HepG2 (cell line): ENCODE measurements around the gene METTL26. TPM values are rescaled to one million over a fixed set of nuclear protein-coding genes. Genes with fewer than 3 reads are reported as not detected.

Experiments used
- ATAC-seq: fragments of 200-7000 bp; cut with Tn5 transposase; 3 replicates; pipeline ENCODE4 v1.9.1; 2020; ENCODE audit warnings: mild to moderate bottlenecking, moderate library complexity
- BruUV-seq: library from RNA; stranded (reverse); fragments of 400-500 nt; replicated peaks from 2 replicates; lab custom pipeline; 2021; lab: Mats Ljungman, UMichigan
- CTCF ChIA-PET: fragments of 300-600 bp; formaldehyde crosslinking; extraction: SDS; loops from one replicate; lab custom pipeline; 2021; ENCODE audit warnings: low total read pairs, inconsistent platforms, low intra/inter-chr PET ratio; lab: Yijun Ruan, JAX
- POLR2A ChIA-PET: fragments of 350-600 bp; sonication (Branson Sonifier 250); formaldehyde crosslinking; loops from one replicate; lab custom pipeline; 2020; ENCODE audit warnings: antibody characterized with exemption, inconsistent platforms; lab: Yijun Ruan, JAX
- DNase-seq: peaks from one replicate; pipeline ENCODE4 v3.0.0-alpha.2; 2015; ENCODE audit warnings: low spot score
- FAIRE-seq: peaks from 3 replicates; lab custom pipeline; 2011; peaks lifted over from hg19 to GRCh38; lab: Jason Lieb, UNC
- H2AFZ ChIP-seq: one replicate; pipeline ENCODE4 v1.6.1; 2011; ENCODE audit warnings: low read length, inconsistent platforms
- H3K27ac ChIP-seq: fragments of 300-600 bp; 3 replicates; pipeline ENCODE4 v1.8.0; 2011; ENCODE audit warnings: mixed run types, mild to moderate bottlenecking, mixed read lengths, low read length, inconsistent platforms; ENCODE audit not compliant: insufficient read depth; ENCODE audit errors: extremely low read length
- H3K27me3 ChIP-seq, 2 experiments: fragments of 200-600 bp in 1 of 2; 2 replicates in 1 of 2; 3 replicates in 1 of 2; pipeline versions ENCODE4 v1.6.0 to v1.8.0; 2011; ENCODE audit warnings: low read length in 2 of 2, mild to moderate bottlenecking in 2 of 2, moderate library complexity in 2 of 2, inconsistent platforms in 1 of 2; ENCODE audit not compliant: insufficient read depth in 2 of 2, control insufficient read depth in 1 of 2
- H3K36me3 ChIP-seq, 2 experiments: fragments of 200-600 bp in 1 of 2; replicated peaks in 1 of 2; 2 replicates in 1 of 2; 3 replicates in 1 of 2; pipeline versions ENCODE4 v1.5.1 to v1.8.0; 2011; ENCODE audit warnings: low read length in 2 of 2, inconsistent platforms in 1 of 2; ENCODE audit not compliant: insufficient read depth in 2 of 2, control insufficient read depth in 1 of 2
- H3K4me1 ChIP-seq: 2 replicates; pipeline ENCODE4 v1.5.1; 2012; ENCODE audit warnings: low read length, inconsistent platforms; ENCODE audit not compliant: insufficient read depth
- H3K4me2 ChIP-seq: 2 replicates; pipeline ENCODE4 v1.6.0; 2011; ENCODE audit warnings: low read depth, low read length, inconsistent platforms
- H3K4me3 ChIP-seq, 3 experiments: fragments of 200-600 bp in 1 of 3; sonication (generic), shearing (Covaris generic) in 1 of 3; replicated peaks in 1 of 3; 2 replicates each; pipeline ENCODE4 v1.5.1; 2011 to 2016; ENCODE audit warnings: low read length in 3 of 3, inconsistent platforms in 2 of 3, low read depth in 2 of 3, mild to moderate bottlenecking in 2 of 3, control low read depth in 1 of 3, mixed read lengths in 1 of 3; ENCODE audit not compliant: insufficient read depth in 1 of 3
- H3K79me2 ChIP-seq: one replicate; pipeline ENCODE4 v1.6.1; 2011; ENCODE audit warnings: low read length, inconsistent platforms; ENCODE audit not compliant: insufficient read depth
- H3K9ac ChIP-seq: 2 replicates; pipeline ENCODE4 v1.6.0; 2011; ENCODE audit warnings: mild to moderate bottlenecking, low read depth, low read length, inconsistent platforms; ENCODE audit not compliant: insufficient read depth
- H3K9me3 ChIP-seq: 2 replicates; pipeline ENCODE4 v1.5.1; 2012; ENCODE audit warnings: mild to moderate bottlenecking, low read length
- H4K20me1 ChIP-seq: 2 replicates; pipeline ENCODE4 v1.6.0; 2011; ENCODE audit warnings: inconsistent platforms, mild to moderate bottlenecking, low read length, moderate library complexity; ENCODE audit not compliant: insufficient read depth
- AGO1 ChIP-seq: fragments of 200-400 bp; formaldehyde crosslinking; IDR thresholded peaks from 2 replicates; pipeline ENCODE4 v1.6.1; 2017; ENCODE audit warnings: mild to moderate bottlenecking, low read depth, low read length, moderate library complexity; ENCODE audit not compliant: poor library complexity, severe bottlenecking
- FLYWCH1 ChIP-seq: sonication (generic); formaldehyde crosslinking; IDR thresholded peaks from 2 replicates; pipeline ENCODE4 v1.8.1; 2023; ENCODE audit warnings: mild to moderate bottlenecking, missing genetic modification reagents
- NFE2 ChIP-seq: sonication (generic); formaldehyde crosslinking; IDR thresholded peaks from 2 replicates; pipeline ENCODE4 v1.4.0; 2020; ENCODE audit warnings: missing genetic modification reagents
- NR2F6 ChIP-seq, 2 experiments: IDR thresholded peaks; 2 replicates each; pipeline ENCODE4 v1.6.1; 2016; ENCODE audit warnings: antibody characterized with exemption in 1 of 2, mild to moderate bottlenecking in 1 of 2
- RCOR2 ChIP-seq: IDR thresholded peaks from 2 replicates; pipeline ENCODE4 v1.6.1; 2016; ENCODE audit warnings: missing biosample characterization, missing genetic modification reagents
- RXRB ChIP-seq: IDR thresholded peaks from 2 replicates; pipeline ENCODE4 v1.6.1; 2016; ENCODE audit warnings: borderline replicate concordance, missing genetic modification reagents, missing compliant biosample characterization
- TEAD2 ChIP-seq: sonication (generic); formaldehyde crosslinking; IDR thresholded peaks from 2 replicates; pipeline ENCODE4 v1.9.0; 2021; ENCODE audit warnings: missing genetic modification reagents
- TRIM24 ChIP-seq: sonication (generic); formaldehyde crosslinking; IDR thresholded peaks from 2 replicates; pipeline ENCODE4 v1.8.0; 2022; ENCODE audit warnings: mild to moderate bottlenecking, missing genetic modification reagents
- ZBTB8A ChIP-seq: sonication (generic); formaldehyde crosslinking; IDR thresholded peaks from 2 replicates; pipeline ENCODE4 v1.4.0; 2020; ENCODE audit warnings: mild to moderate bottlenecking, low read depth, missing genetic modification reagents, borderline replicate concordance
- ZFAT ChIP-seq: sonication (generic); formaldehyde crosslinking; conservative IDR thresholded peaks from 2 replicates; pipeline ENCODE4 v1.8.1; 2023; ENCODE audit warnings: missing genetic modification reagents, inconsistent platforms
- ZNF562 ChIP-seq: sonication (generic); formaldehyde crosslinking; IDR thresholded peaks from 2 replicates; pipeline ENCODE4 v1.8.0; 2022; ENCODE audit warnings: missing genetic modification reagents, borderline replicate concordance
- ZNF761 ChIP-seq: sonication (generic); formaldehyde crosslinking; conservative IDR thresholded peaks from 2 replicates; pipeline ENCODE4 v1.4.0; 2020; ENCODE audit warnings: mild to moderate bottlenecking, missing genetic modification reagents
- WGBS: methylation state at CpG from one replicate; pipeline ENCODE4 v1.1.6; 2017; ENCODE audit warnings: low lambda C conversion rate; 5-methylcytosine and 5-hydroxymethylcytosine counted together
- in situ Hi-C: cut with HindIII; loops from 2 replicates; pipeline ENCODE4 v1.10.0; 2017; ENCODE audit warnings: low pct_unique_long_range_greater_than_20kb; ENCODE audit not compliant: extremely low pct_ligation_motif_present
- intact Hi-C: fragments of 100-400 bp; cut with micrococcal nuclease; formaldehyde crosslinking; loops from one replicate; pipeline ENCODE4 v1.10.0; 2022; ENCODE audit not compliant: unreplicated experiment
- polyA plus RNA-seq, 8 experiments: library from polyadenylated mRNA; depleted of rRNA in 3 of 8; stranded (reverse) in 7 of 8; unstranded in 1 of 8; fragments of >200 nt; fragmentation: Illumina TruSeq in 4 of 8; extraction: Trizol in 4 of 8; gene quantifications; 2 replicates each; pipeline versions ENCODE4 v1.2.1 to v1.2.3, GENCODE V29; 2011 to 2016; ENCODE audit warnings: low read depth in 4 of 8, missing spikeins in 1 of 8, mixed read lengths in 1 of 8; ENCODE audit not compliant: insufficient read depth in 1 of 8
- total RNA-seq, 5 experiments: library from RNA; depleted of rRNA; stranded (reverse); fragments of >200 nt; fragmentation: Illumina TruSeq; extraction: Trizol; gene quantifications; 2 replicates each; pipeline ENCODE4 v1.2.3, GENCODE V29; 2016; ENCODE audit warnings: low read depth in 1 of 5
- TF ChIP-seq, protein P1 (sequence below): sonication (generic); formaldehyde crosslinking; IDR thresholded peaks from 2 replicates; pipeline ENCODE4 v1.4.0; 2020; ENCODE audit warnings: low read depth, mild to moderate bottlenecking, missing genetic modification reagents
- TF ChIP-seq, protein P2 (sequence below): sonication (generic); formaldehyde crosslinking; IDR thresholded peaks from 2 replicates; pipeline ENCODE4 v1.4.0; 2020; ENCODE audit warnings: mild to moderate bottlenecking, missing genetic modification reagents, borderline replicate concordance

The METTL26 gene
- total and polyA plus RNA-seq, 2 of the 13 experiments (the other 11 are each of a cell fraction or from before 2014, with no cell fraction given), result 65.5 to 70.1 TPM

DNA sequence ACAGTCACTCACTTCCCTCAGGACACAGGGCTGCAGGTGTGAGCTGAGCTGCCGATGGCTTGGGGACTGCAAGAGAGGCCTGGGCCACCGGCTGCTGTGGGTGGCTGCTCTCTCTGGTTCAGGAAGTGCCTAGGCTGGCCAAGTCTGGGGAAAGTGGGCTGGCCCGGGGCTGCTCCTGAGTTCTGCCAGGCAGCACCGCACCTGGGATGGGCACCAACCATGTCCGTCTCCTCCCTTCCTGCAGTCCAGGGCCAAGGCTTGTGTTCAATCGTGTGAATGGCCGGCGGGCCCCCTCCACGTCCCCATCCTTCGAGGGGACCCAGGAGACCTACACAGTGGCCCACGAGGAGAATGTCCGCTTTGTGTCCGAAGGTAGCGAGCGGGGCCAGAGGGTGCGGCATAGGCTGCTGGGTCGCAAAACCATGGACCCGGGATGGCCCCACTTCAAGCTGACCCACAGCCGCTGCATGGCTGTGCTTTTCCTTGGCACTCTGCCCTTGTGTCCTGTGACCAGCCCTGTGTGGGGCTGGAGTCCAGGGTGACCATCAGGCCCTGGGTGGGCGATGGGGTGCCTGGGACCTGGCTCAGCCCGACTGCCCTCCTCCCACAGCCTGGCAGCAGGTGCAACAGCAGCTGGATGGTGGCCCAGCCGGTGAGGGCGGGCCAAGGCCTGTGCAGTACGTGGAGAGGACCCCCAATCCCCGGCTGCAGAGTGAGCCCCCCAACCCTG is 11.2 kb upstream of the METTL26 start:
- Histone ChIP-seq H3K79me2 (peaks cover 31% of the 10 kb centered on the region), H3K27ac (peak overlapping the region; percentile 93), H4K20me1 (peaks cover 4% of the 10 kb centered on the region; the same call in 1 of the 2 replicates), H3K27me3 (no peaks in the 10 kb centered on the region), H3K9ac (peak overlapping the region; percentile 91; the same call in 1 of the 2 replicates), H3K4me1 (peaks cover 76% of the 10 kb centered on the region), H3K4me2 (peak overlapping the region; percentile 83), H3K36me3 (no peaks in the 10 kb centered on the region), H2AFZ (no peak overlapping the region), H3K4me3 (peak overlapping the region in 1 of 3 experiments; percentile 79; a peak in 2 of 6 replicates), H3K9me3 (no peaks in the 10 kb centered on the region)
- no peak for DNase-seq
- ChIA-PET POLR2A (interaction anchor here (0.8 to 2.4 kb wide), 7 partner anchors 9 to 42 kb away, joined by 3 to 15 read pairs (median 7); partner anchors contain the start of genes METTL26, RHOT2 and STUB1), CTCF (no interaction called here)
- intact Hi-C loops, result loop anchor here (10.0 kb wide), 1 partner anchor 63 kb away; no protein-coding TSS in a partner anchor
- no peak for ATAC-seq
- WGBS, result 85% methylated on average over 5 of the region's 25 CpGs
- FAIRE-seq, result no peak
- in situ Hi-C loops, result no loop called here
- no TSS peak for BruUV-seq
- 0 out of 2 replicates have a peak, but pooled peaks have one; percentile 3 for TF ChIP-seq ZNF761 (CRISPR knock-in tag)
- no peak for TF ChIP-seq TRIM24
- TF ChIP-seq FLYWCH1 (CRISPR knock-in tag), result no peak
- TF ChIP-seq RCOR2 (CRISPR knock-in tag), result no peak
- TF ChIP-seq AGO1, result peak; percentile 94
- TF ChIP-seq ZFAT (CRISPR knock-in tag), result no peak
- TF ChIP-seq, protein P1, sequence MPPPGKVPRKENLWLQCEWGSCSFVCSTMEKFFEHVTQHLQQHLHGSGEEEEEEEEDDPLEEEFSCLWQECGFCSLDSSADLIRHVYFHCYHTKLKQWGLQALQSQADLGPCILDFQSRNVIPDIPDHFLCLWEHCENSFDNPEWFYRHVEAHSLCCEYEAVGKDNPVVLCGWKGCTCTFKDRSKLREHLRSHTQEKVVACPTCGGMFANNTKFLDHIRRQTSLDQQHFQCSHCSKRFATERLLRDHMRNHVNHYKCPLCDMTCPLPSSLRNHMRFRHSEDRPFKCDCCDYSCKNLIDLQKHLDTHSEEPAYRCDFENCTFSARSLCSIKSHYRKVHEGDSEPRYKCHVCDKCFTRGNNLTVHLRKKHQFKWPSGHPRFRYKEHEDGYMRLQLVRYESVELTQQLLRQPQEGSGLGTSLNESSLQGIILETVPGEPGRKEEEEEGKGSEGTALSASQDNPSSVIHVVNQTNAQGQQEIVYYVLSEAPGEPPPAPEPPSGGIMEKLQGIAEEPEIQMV (CRISPR knock-in tag), result no peak
- TF ChIP-seq NFE2, result no peak
- no peak for TF ChIP-seq ZNF562 (CRISPR knock-in tag)
- TF ChIP-seq RXRB, result no peak
- TF ChIP-seq, protein P2, sequence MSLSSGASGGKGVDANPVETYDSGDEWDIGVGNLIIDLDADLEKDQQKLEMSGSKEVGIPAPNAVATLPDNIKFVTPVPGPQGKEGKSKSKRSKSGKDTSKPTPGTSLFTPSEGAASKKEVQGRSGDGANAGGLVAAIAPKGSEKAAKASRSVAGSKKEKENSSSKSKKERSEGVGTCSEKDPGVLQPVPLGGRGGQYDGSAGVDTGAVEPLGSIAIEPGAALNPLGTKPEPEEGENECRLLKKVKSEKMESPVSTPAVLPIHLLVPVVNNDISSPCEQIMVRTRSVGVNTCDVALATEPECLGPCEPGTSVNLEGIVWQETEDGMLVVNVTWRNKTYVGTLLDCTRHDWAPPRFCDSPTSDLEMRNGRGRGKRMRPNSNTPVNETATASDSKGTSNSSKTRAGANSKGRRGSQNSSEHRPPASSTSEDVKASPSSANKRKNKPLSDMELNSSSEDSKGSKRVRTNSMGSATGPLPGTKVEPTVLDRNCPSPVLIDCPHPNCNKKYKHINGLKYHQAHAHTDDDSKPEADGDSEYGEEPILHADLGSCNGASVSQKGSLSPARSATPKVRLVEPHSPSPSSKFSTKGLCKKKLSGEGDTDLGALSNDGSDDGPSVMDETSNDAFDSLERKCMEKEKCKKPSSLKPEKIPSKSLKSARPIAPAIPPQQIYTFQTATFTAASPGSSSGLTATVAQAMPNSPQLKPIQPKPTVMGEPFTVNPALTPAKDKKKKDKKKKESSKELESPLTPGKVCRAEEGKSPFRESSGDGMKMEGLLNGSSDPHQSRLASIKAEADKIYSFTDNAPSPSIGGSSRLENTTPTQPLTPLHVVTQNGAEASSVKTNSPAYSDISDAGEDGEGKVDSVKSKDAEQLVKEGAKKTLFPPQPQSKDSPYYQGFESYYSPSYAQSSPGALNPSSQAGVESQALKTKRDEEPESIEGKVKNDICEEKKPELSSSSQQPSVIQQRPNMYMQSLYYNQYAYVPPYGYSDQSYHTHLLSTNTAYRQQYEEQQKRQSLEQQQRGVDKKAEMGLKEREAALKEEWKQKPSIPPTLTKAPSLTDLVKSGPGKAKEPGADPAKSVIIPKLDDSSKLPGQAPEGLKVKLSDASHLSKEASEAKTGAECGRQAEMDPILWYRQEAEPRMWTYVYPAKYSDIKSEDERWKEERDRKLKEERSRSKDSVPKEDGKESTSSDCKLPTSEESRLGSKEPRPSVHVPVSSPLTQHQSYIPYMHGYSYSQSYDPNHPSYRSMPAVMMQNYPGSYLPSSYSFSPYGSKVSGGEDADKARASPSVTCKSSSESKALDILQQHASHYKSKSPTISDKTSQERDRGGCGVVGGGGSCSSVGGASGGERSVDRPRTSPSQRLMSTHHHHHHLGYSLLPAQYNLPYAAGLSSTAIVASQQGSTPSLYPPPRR, result no peak
- TF ChIP-seq NR2F6 (IDR thresholded peaks at IDR 0.05), result no peak
- no peak for TF ChIP-seq NR2F6 (CRISPR knock-in tag; IDR thresholded peaks at IDR 0.05)
- TF ChIP-seq ZBTB8A (CRISPR knock-in tag), result no peak
- TF ChIP-seq TEAD2 (CRISPR knock-in tag), result no peak
